RWPE2 (cell line): ENCODE results near the gene AFF1.
"Not testable (repeated sequence)": the region's sequence is repeated elsewhere in the genome, so short reads cannot be mapped to it uniquely, and the experiment has no call there.

Experiments
- ATAC-seq: fragments of 200-7000 bp; cut with Tn5 transposase; 3 replicates; pipeline ENCODE4 v1.9.1; 2021; ENCODE audit warnings: low read depth
- DNase-seq: peaks from one replicate; pipeline ENCODE4 v3.0.0-alpha.2; 2020; ENCODE audit warnings: low spot score
- H3K27ac ChIP-seq: fragments of 450-650 bp; 2 replicates; pipeline ENCODE4 v1.5.1; 2017; ENCODE audit warnings: mild to moderate bottlenecking; ENCODE audit not compliant: poor library complexity, severe bottlenecking
- H3K27me3 ChIP-seq: fragments of 250-450 bp; sonication (Bioruptor Pico); 2 replicates; pipeline ENCODE4 v1.5.1; 2021; ENCODE audit warnings: mild to moderate bottlenecking, moderate library complexity; ENCODE audit not compliant: insufficient read depth, poor library complexity, severe bottlenecking
- H3K36me3 ChIP-seq: fragments of 250-450 bp; sonication (Bioruptor Pico); 2 replicates; pipeline ENCODE4 v1.5.1; 2020; ENCODE audit warnings: low read depth, mild to moderate bottlenecking, moderate library complexity
- H3K4me1 ChIP-seq: fragments of 250-450 bp; sonication (Bioruptor Pico); 2 replicates; pipeline ENCODE4 v1.5.1; 2021; ENCODE audit warnings: mild to moderate bottlenecking, moderate library complexity; ENCODE audit not compliant: insufficient read depth, poor library complexity, severe bottlenecking
- H3K4me3 ChIP-seq: fragments of 250-450 bp; sonication (Bioruptor Pico); 2 replicates; pipeline ENCODE4 v1.5.1; 2021; ENCODE audit warnings: mild to moderate bottlenecking, moderate library complexity; ENCODE audit not compliant: severe bottlenecking
- H3K9me3 ChIP-seq: fragments of 250-450 bp; sonication (Bioruptor Pico); 2 replicates; pipeline ENCODE4 v1.5.1; 2021; ENCODE audit warnings: mild to moderate bottlenecking, moderate library complexity; ENCODE audit not compliant: severe bottlenecking
- TF ChIP-seq, protein P1 (sequence below): fragments of 450-650 bp; IDR thresholded peaks from one replicate; pipeline ENCODE4 v1.5.1; 2017; ENCODE audit warnings: mild to moderate bottlenecking, moderate library complexity; ENCODE audit not compliant: poor library complexity, severe bottlenecking

AFF1 gene

DNA sequence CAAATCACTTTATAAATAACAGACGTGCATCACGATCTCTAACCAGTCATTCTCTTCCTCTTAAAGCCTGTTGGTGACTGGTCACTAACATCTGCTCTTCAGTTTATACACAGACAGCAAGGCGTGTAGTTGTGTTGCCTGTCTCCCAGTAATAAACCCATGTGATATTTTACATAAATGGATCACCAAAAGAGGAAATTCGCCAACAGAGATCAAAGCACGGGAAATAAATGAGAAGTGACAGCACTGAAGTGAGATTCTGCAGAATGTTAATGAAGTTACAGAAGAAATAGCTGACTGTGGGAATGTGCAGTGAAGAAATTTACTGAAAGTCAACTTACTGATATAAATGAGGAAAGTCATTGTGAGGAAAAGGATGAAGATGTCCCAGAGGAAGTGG lies 47.0 kb downstream of the AFF1 start:
- no peaks in the 10 kb centered on the region for H3K36me3 ChIP-seq
- TF ChIP-seq, protein P1, sequence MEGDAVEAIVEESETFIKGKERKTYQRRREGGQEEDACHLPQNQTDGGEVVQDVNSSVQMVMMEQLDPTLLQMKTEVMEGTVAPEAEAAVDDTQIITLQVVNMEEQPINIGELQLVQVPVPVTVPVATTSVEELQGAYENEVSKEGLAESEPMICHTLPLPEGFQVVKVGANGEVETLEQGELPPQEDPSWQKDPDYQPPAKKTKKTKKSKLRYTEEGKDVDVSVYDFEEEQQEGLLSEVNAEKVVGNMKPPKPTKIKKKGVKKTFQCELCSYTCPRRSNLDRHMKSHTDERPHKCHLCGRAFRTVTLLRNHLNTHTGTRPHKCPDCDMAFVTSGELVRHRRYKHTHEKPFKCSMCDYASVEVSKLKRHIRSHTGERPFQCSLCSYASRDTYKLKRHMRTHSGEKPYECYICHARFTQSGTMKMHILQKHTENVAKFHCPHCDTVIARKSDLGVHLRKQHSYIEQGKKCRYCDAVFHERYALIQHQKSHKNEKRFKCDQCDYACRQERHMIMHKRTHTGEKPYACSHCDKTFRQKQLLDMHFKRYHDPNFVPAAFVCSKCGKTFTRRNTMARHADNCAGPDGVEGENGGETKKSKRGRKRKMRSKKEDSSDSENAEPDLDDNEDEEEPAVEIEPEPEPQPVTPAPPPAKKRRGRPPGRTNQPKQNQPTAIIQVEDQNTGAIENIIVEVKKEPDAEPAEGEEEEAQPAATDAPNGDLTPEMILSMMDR, result no peak
- H3K27ac ChIP-seq, result no peak overlapping the region
- no peaks in the 10 kb centered on the region for H3K9me3 ChIP-seq
- DNase-seq (no peak), ATAC-seq (no peak)
- H3K4me1 ChIP-seq, result peaks cover 13% of the 10 kb centered on the region
- no peak overlapping the region for H3K4me3 ChIP-seq
- H3K27me3 ChIP-seq, result no peaks in the 10 kb centered on the region

DNA sequence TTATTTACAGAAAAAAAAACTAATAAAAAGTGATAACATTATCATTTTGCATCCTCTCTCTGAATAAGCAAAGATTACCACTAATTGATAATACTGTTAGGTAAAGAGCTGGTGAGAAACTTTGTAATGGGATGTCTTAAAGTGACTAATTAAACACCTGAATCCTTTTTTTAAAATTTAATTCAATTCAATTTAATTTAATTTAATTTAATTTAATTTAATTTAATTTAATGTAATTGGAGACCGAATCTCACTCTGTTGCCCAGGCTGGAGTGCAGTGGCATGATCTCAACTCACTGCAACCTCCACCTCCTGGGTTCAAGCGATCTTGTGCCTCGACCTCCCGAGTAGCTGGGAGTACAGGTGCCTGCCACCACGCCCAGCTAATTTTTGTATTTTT lies 51.0 kb downstream of the AFF1 start:
- H3K4me1 ChIP-seq, H3K27ac ChIP-seq, DNase-seq, H3K36me3 ChIP-seq, ATAC-seq, H3K9me3 ChIP-seq, H3K27me3 ChIP-seq, H3K4me3 ChIP-seq: not testable (repeated sequence)

DNA sequence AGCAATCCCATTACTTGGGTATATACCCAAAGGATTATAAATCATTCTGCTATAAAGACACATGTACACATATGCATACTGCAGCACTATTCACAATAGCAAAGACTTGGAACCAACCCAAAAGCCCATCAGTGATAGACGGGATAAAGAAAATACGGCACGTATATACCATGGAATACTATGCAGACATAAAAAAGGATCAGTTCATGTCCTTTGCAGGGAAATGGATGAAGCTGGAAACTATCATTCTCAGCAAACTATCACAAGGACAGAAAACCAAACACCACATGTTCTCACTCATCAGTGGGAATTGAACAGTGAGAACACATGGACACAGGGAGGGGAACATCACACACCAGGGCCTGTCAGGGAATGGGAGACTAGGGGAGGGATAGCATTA lies 54.8 kb downstream of the AFF1 start:
- H3K9me3 ChIP-seq, H3K4me1 ChIP-seq, ATAC-seq, H3K4me3 ChIP-seq, H3K27me3 ChIP-seq, H3K27ac ChIP-seq, DNase-seq, H3K36me3 ChIP-seq: not testable (repeated sequence)

DNA sequence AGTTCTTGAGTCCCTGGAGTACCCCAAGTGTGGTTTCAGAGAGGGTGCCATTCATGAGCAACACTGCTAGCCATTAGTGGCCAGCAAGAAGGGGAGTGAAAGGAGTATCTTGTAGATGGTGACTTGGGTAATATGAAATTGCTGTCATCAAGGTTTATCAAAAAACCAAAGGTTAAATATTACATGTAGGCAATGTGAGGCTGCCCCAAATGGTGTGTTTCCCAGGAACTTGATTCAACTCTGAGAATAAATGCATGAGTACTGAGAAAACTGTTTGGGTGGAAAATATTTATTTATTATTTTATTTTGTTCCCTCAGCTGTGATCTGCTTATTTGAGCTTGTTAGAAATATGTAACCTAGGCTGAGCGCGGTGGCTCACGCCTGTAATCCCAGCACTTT lies 55.7 kb downstream of the AFF1 start:
- no peaks in the 10 kb centered on the region for H3K36me3 ChIP-seq
- H3K27me3 ChIP-seq, result no peaks in the 10 kb centered on the region
- DNase-seq (no peak), ATAC-seq (no peak)
- no peak overlapping the region for H3K27ac ChIP-seq
- TF ChIP-seq, protein P1, result no peak
- H3K4me3 ChIP-seq, result no peak overlapping the region
- H3K9me3 ChIP-seq, result no peaks in the 10 kb centered on the region
- no peaks in the 10 kb centered on the region for H3K4me1 ChIP-seq

DNA sequence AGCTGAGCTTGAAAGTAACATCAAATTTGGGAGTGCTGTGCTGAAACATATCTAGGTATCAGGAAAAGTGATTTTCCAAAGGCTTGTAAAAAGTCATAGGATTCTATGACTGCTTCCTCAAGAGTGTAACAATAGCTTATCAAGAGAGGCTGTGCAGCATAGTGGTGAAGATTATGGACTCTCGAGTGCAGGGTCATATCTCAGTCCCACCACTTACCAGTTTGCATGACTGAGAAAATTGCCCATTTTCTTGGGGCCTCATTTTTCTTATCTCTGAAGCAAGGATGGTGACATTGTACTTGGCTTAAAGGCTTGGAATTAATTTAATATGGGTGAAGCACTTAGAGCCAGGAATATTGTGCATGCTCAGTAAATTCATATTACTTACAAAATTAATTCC lies 57.2 kb downstream of the AFF1 start:
- no peak for ATAC-seq
- H3K27me3 ChIP-seq, result no peaks in the 10 kb centered on the region
- TF ChIP-seq, protein P1, result no peak
- no peak overlapping the region for H3K27ac ChIP-seq
- no peak for DNase-seq
- H3K4me3 ChIP-seq, result no peak overlapping the region
- no peaks in the 10 kb centered on the region for H3K36me3 ChIP-seq
- no peaks in the 10 kb centered on the region for H3K9me3 ChIP-seq
- no peaks in the 10 kb centered on the region for H3K4me1 ChIP-seq

DNA sequence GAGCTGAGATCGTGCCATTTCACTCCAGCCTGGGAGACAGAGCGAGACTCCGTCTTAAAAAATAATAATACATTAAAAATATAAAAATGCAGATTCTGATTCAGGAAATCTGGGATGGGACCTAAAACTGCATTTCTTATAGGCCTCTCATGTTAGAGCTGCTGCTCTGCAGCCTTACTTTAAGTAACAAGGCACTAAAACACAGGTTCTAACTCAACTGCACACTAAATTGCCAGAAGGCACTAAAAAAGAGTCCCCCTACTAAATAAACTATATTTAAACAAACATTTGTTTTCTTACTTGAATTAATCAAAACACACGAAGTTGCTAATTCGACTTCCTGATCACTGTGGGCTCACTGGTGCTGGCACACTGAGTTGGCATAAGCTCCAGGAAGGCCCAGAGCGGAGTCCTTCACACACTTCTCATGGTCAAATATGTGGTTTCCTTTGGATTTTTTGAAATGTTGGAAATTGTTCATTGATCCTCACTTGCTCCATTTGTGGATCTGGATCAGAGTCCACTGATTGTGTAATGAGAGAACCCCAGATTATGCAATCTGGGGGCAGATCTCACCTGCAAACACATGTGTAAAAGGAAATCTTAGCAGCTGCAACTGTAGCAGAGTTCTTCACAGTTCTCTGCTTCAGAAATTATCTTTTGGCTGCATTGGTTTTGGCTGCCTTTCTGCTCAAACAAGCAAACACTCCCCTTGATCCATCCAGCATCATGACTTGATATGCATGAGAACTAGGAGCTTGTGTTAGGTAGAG lies 59.3 kb downstream of the AFF1 start:
- DNase-seq (no peak), ATAC-seq (no peak)
- Histone ChIP-seq H3K4me1 (no peaks in the 10 kb centered on the region), H3K27ac (no peak overlapping the region), H3K9me3 (no peaks in the 10 kb centered on the region), H3K4me3 (no peak overlapping the region), H3K27me3 (no peaks in the 10 kb centered on the region), H3K36me3 (no peaks in the 10 kb centered on the region)
- TF ChIP-seq, protein P1, result no peak
